Activated CD4-positive, alpha-beta T cell treated with anti-CD3 and anti-CD28 coated beads, Interleukin-2, amount 10 ng/mL, durations not matched to agents 7 days and 5 days (primary cell): ENCODE data around the gene NUP43. TPM values are rescaled to one million over a fixed set of nuclear protein-coding genes. Genes with fewer than 3 reads are reported as not detected.

Source experiments
- CTCF ChIA-PET: fragments of 350-600 bp; sonication (Branson Sonifier 250); formaldehyde crosslinking; loops from one replicate; lab custom pipeline; 2021; ENCODE audit warnings: antibody characterized with exemption; lab: Charles Lee
- POLR2A ChIA-PET: fragments of 350-600 bp; sonication (Branson Sonifier 250); formaldehyde crosslinking; loops from one replicate; lab custom pipeline; 2021; ENCODE audit warnings: antibody characterized with exemption; lab: Charles Lee
- DNase-seq: peaks from one replicate; pipeline ENCODE4 v3.0.0-alpha.2; 2020
- H3K27ac Mint-ChIP-seq: one replicate; pipeline ENCODE4 v1.8.0; 2021; ENCODE audit warnings: mild to moderate bottlenecking, moderate library complexity, mixed read lengths
- H3K27me3 Mint-ChIP-seq: one replicate; pipeline ENCODE4 v1.8.0; 2021; ENCODE audit warnings: mixed read lengths
- H3K36me3 Mint-ChIP-seq: one replicate; pipeline ENCODE4 v1.8.0; 2021; ENCODE audit warnings: low read depth, mixed read lengths
- H3K4me1 Mint-ChIP-seq: one replicate; pipeline ENCODE4 v1.8.0; 2021; ENCODE audit warnings: mixed read lengths
- H3K4me3 Mint-ChIP-seq: one replicate; pipeline ENCODE4 v1.8.0; 2021; ENCODE audit warnings: mild to moderate bottlenecking, moderate library complexity, mixed read lengths
- H3K9me3 Mint-ChIP-seq: one replicate; pipeline ENCODE4 v1.8.0; 2021; ENCODE audit warnings: mixed read lengths
- total RNA-seq, 2 experiments: library from RNA; stranded (reverse); gene quantifications; one replicate each; pipeline ENCODE4 v1.2.3, GENCODE V29; 2021

NUP43 gene
- total RNA-seq, 2 experiments from 2014 or later, result 59.9 to 74.6 TPM

GRCh38 chr6:149680503-149680902, 65.8 kb downstream of the NUP43 start:
- ChIA-PET CTCF (interaction anchor here (0.5 to 0.7 kb wide), 2 partner anchors 142 to 497 kb away, joined by 3 to 4 read pairs; no protein-coding TSS in a partner anchor), POLR2A (interaction anchor here (0.6 kb wide), 1 partner anchor 16 kb away, joined by 5 read pairs; no protein-coding TSS in a partner anchor)
- peaks cover 3% of the 10 kb centered on the region for H3K4me1 Mint-ChIP-seq
- H3K4me3 Mint-ChIP-seq, result no peak overlapping the region
- H3K36me3 Mint-ChIP-seq, result peaks cover 50% of the 10 kb centered on the region
- DNase-seq, result no peak
- no peaks in the 10 kb centered on the region for H3K27me3 Mint-ChIP-seq
- H3K27ac Mint-ChIP-seq, result no peak overlapping the region
- no peaks in the 10 kb centered on the region for H3K9me3 Mint-ChIP-seq

Other genes with a start within 250 kb of the NUP43 start
- gene PPIL4, start 200.5 kb downstream of the NUP43 start, total RNA-seq, result 10 to 100 TPM; 17.6 to 20.1 TPM
- 10 to 100 TPM; 18.7 to 21.1 TPM for gene GINM1, start 180.2 kb downstream of the NUP43 start, total RNA-seq
- 10 to 100 TPM; 24.7 to 27.2 TPM for gene KATNA1, start 97.8 kb downstream of the NUP43 start, total RNA-seq
- 10 to 100 TPM; 34.9 to 37.3 TPM for gene LATS1, start 28.4 kb downstream of the NUP43 start, total RNA-seq
- 10 to 100 TPM; 86.2 to 93.9 TPM for gene PCMT1, start 3.2 kb upstream of the NUP43 start, total RNA-seq
- gene LRP11, start 117.8 kb upstream of the NUP43 start, total RNA-seq, result 1 to 10 TPM; 6.5 to 7.4 TPM
- not detected for gene RAET1E, start 151.6 kb upstream of the NUP43 start, total RNA-seq
- not detected for gene RAET1G, start 176.6 kb upstream of the NUP43 start, total RNA-seq
- under 1 TPM; 0.40 to 0.50 TPM for gene ULBP2, start 195.5 kb upstream of the NUP43 start, total RNA-seq
- under 1 TPM; 0.55 to 0.67 TPM for gene ULBP1, start 217.4 kb upstream of the NUP43 start, total RNA-seq